Right atrium auricular region (tissue), 2 donors: ENCODE measurements around the gene IFI35. TPM values are rescaled to one million over a fixed set of nuclear protein-coding genes. Genes with fewer than 3 reads are reported as not detected.
"Not testable (repeated sequence)": the region's sequence is repeated elsewhere in the genome, so short reads cannot be mapped to it uniquely, and the experiment has no call there.

Experiments used
- DNase-seq: peaks from one replicate; pipeline ENCODE4 v3.0.0-alpha.2; 2019; ENCODE audit warnings: low spot score
- H3K27ac ChIP-seq, 2 donors: fragments of 200-600 bp; sonication (generic); 1 replicate in 1 of 2; 2 replicates in 1 of 2; pipeline ENCODE4 v1.5.1; 2016 to 2019
- H3K27me3 ChIP-seq, 2 donors: fragments of 200-600 bp; sonication (generic); one replicate each; pipeline versions ENCODE4 v1.5.1 to v1.6.0; 2017 to 2019
- H3K36me3 ChIP-seq: fragments of 200-600 bp; sonication (generic); one replicate; pipeline ENCODE4 v1.5.1; 2016
- H3K4me1 ChIP-seq, 2 donors: fragments of 200-600 bp; sonication (generic); one replicate each; pipeline versions ENCODE4 v1.5.1 to v1.6.0; 2017 to 2019
- H3K4me3 ChIP-seq, 2 donors: fragments of 200-600 bp; sonication (generic); 1 replicate in 1 of 2; 2 replicates in 1 of 2; pipeline ENCODE4 v1.5.1; 2017 to 2019; ENCODE audit warnings: mild to moderate bottlenecking in 1 of 2, moderate library complexity in 1 of 2
- H3K9me3 ChIP-seq, 2 donors: fragments of 200-600 bp; sonication (generic); one replicate each; pipeline ENCODE4 v1.5.1; 2019
- CTCF ChIP-seq, 2 donors: fragments of 200-600 bp; sonication (generic); IDR thresholded peaks; one replicate each; pipeline ENCODE4 v1.5.1; 2019; ENCODE audit warnings: antibody characterized with exemption in 2 of 2
- total RNA-seq, 2 donors: library from RNA; depleted of rRNA; stranded (reverse); fragments of >200 nt; gene quantifications; one replicate each; pipeline ENCODE4 v1.1.0, GENCODE V29; 2016

The IFI35 gene
- total RNA-seq, 2 donors from 2014 or later, result 11.4 to 19.0 TPM

GRCh38 chr17:42997390-42997983 is 9.1 kb upstream of the IFI35 start:
- Histone ChIP-seq H3K9me3 (no peaks in the 10 kb centered on the region), H3K27me3 (no peaks in the 10 kb centered on the region), H3K36me3 (peaks cover 36% of the 10 kb centered on the region), H3K27ac (peak overlapping the region; percentile 81 to 93), H3K4me3 (peak overlapping the region; percentile 13 to 73), H3K4me1 (peaks cover 0 to 38% of the 10 kb centered on the region in 2 donors)
- TF ChIP-seq CTCF (IDR thresholded peaks at IDR 0.05), result no peak
- DNase-seq, result no peak

- H3K27ac ChIP-seq, result peak within 1 kb of the TSS; percentile 87 to 93
- peak; percentile 92 to 95 for TF ChIP-seq CTCF (IDR thresholded peaks at IDR 0.05)
- peaks cover 38% of the 10 kb centered on the region for H3K36me3 ChIP-seq
- H3K9me3 ChIP-seq, result no peaks in the 10 kb centered on the region
- H3K4me3 ChIP-seq, result peak within 1 kb of the TSS; percentile 73 to 76
- H3K4me1 ChIP-seq, result peaks cover 0 to 38% of the 10 kb centered on the region in 2 donors
- peak; percentile 100 for DNase-seq
- no peaks in the 10 kb centered on the region for H3K27me3 ChIP-seq
Measured at GRCh38 chr17:42997984-42998938, 8.3 kb upstream of the IFI35 start, which contains the start of gene RPL27. Gene RPL27 (plus strand): TSS chr17:42998419. CDS start chr17:42998751, 332 bp downstream.

GRCh38 chr17:42999003-42999525 is 7.5 kb upstream of the IFI35 start:
- H3K36me3 ChIP-seq, result peaks cover 45% of the 10 kb centered on the region
- DNase-seq, result no peak
- H3K4me1 ChIP-seq, result peaks cover 0 to 38% of the 10 kb centered on the region in 2 donors
- peak overlapping the region; percentile 73 to 76 for H3K4me3 ChIP-seq
- H3K27me3 ChIP-seq, result no peaks in the 10 kb centered on the region
- H3K27ac ChIP-seq, result peak overlapping the region; percentile 87 to 93
- TF ChIP-seq CTCF (IDR thresholded peaks at IDR 0.05), result no peak
- H3K9me3 ChIP-seq, result no peaks in the 10 kb centered on the region

- peaks cover 0 to 38% of the 10 kb centered on the region in 2 donors for H3K4me1 ChIP-seq
- H3K4me3 ChIP-seq, H3K27ac ChIP-seq, H3K27me3 ChIP-seq, H3K9me3 ChIP-seq, DNase-seq: not testable (repeated sequence)
- peaks cover 45% of the 10 kb centered on the region for H3K36me3 ChIP-seq
Measured at GRCh38 chr17:43000894-43001293, 5.7 kb upstream of the IFI35 start.

- Histone ChIP-seq H3K4me1 (peaks cover 0 to 37% of the 10 kb centered on the region in 2 donors), H3K4me3 (no peak overlapping the region), H3K9me3 (no peaks in the 10 kb centered on the region), H3K36me3 (peaks cover 45% of the 10 kb centered on the region), H3K27me3 (no peaks in the 10 kb centered on the region), H3K27ac (no peak overlapping the region)
- no peak for DNase-seq
- TF ChIP-seq CTCF (IDR thresholded peaks at IDR 0.05), result no peak
Measured at GRCh38 chr17:43003542-43004172, 2.9 kb upstream of the IFI35 start.
